Testis (tissue), 3 donors: Measurements from ENCODE around the gene RNF183. TPM values are rescaled to one million over a fixed set of nuclear protein-coding genes. Genes with fewer than 3 reads are reported as not detected.

Source experiments
- DNase-seq: peaks from one replicate; pipeline ENCODE4 v3.0.0-alpha.2; 2019
- H3K27ac ChIP-seq, 2 donors: fragments of 200-600 bp; sonication (generic); one replicate each; pipeline ENCODE4 v1.5.1; 2019
- H3K27me3 ChIP-seq: fragments of 200-600 bp; sonication (generic); one replicate; pipeline ENCODE4 v1.5.1; 2019
- H3K36me3 ChIP-seq: fragments of 200-600 bp; sonication (generic); one replicate; pipeline ENCODE4 v1.5.1; 2017; ENCODE audit warnings: low read depth; ENCODE audit errors: missing control alignments
- H3K4me1 ChIP-seq: fragments of 200-600 bp; sonication (generic); one replicate; pipeline ENCODE4 v1.5.1; 2019
- H3K4me3 ChIP-seq, 2 donors: fragments of 200-600 bp; sonication (generic); one replicate each; pipeline ENCODE4 v1.5.1; 2017 to 2019
- H3K9me3 ChIP-seq: fragments of 200-600 bp; sonication (generic); one replicate; pipeline ENCODE4 v1.5.1; 2017
- CTCF ChIP-seq, 3 experiments: fragments of 450-650 bp in 2 of 3; fragments of 200-600 bp in 1 of 3; sonication (generic) in 1 of 3; IDR thresholded peaks; one replicate each; pipeline ENCODE4 v1.5.1; 2016 to 2019; ENCODE audit warnings: antibody characterized with exemption in 3 of 3, mild to moderate bottlenecking in 2 of 3, moderate library complexity in 1 of 3
- POLR2A ChIP-seq: fragments of 450-650 bp; IDR thresholded peaks from one replicate; pipeline ENCODE4 v1.6.1; 2017; ENCODE audit warnings: antibody characterized with exemption, mild to moderate bottlenecking, moderate library complexity
- WGBS, 2 donors: methylation state at CpG; one replicate each; pipeline ENCODE4 v1.1.5; 2018; 5-methylcytosine and 5-hydroxymethylcytosine counted together
- intact Hi-C: fragments of 100-400 bp; cut with DNase I; formaldehyde crosslinking; loops from one replicate; pipeline ENCODE4 v1.15.1; 2023; ENCODE audit warnings: low total_unique reads
- polyA plus RNA-seq: library from polyadenylated mRNA; stranded (reverse); fragments of 350-450 nt; fragmentation: Illumina TruSeq; extraction: RNeasy Lipid Tissue Mini Kit (QIAGEN cat#74804); gene quantifications from one replicate; pipeline ENCODE4 v1.2.3, GENCODE V29; 2014; ENCODE audit warnings: low read depth, low replicate concordance; ENCODE audit not compliant: insufficient read depth
- total RNA-seq, 2 donors: library from RNA; depleted of rRNA; stranded (reverse); fragments of >200 nt; gene quantifications; one replicate each; pipeline ENCODE4 v1.2.3, GENCODE V29; 2016

RNF183 gene
- total and polyA plus RNA-seq, 3 donors from 2014 or later: 1.7 to 7.5 (median 1.9) TPM

GRCh38 chr9:113340011-113340699 lies 37.0 kb upstream of the RNF183 start, which contains the start of gene WDR31:
TSS of gene WDR31 (minus strand) at chr9:113340275. CDS start at chr9:113332022, 8,253 bp downstream.
- WGBS, 2 donors: 0% methylated on average over 9 to 46 of the region's 46 CpGs
- H3K27me3 ChIP-seq: no peaks in the 10 kb centered on the region
- intact Hi-C loops: no loop called here

GRCh38 chr9:113337714-113338113 lies 34.5 kb upstream of the RNF183 start:
- intact Hi-C loops: no loop called here
- H3K4me3 ChIP-seq: no peak overlapping the region
- no peak for DNase-seq
- H3K9me3 ChIP-seq: no peaks in the 10 kb centered on the region
- peaks cover 8% of the 10 kb centered on the region for H3K4me1 ChIP-seq
- TF ChIP-seq CTCF (IDR thresholded peaks at IDR 0.05): no peak
- H3K27me3 ChIP-seq: no peaks in the 10 kb centered on the region
- H3K36me3 ChIP-seq: no peaks in the 10 kb centered on the region
- WGBS, 2 donors: 98 to 100% methylated on average over 2 of the region's 2 CpGs
- H3K27ac ChIP-seq: no peak overlapping the region

More at GRCh38 chr9:113340011-113340699, 37.0 kb upstream of the RNF183 start, which contains the start of gene WDR31:
- peak; percentile 89 for DNase-seq
- Histone ChIP-seq H3K36me3 (no peaks in the 10 kb centered on the region), H3K27ac (peak within 1 kb of the TSS; percentile 80 to 86), H3K4me1 (peaks cover 15% of the 10 kb centered on the region), H3K4me3 (peak within 1 kb of the TSS; percentile 89 to 95), H3K9me3 (no peaks in the 10 kb centered on the region)
- no peak for TF ChIP-seq POLR2A
- no peak for TF ChIP-seq CTCF (IDR thresholded peaks at IDR 0.05)

DNA sequence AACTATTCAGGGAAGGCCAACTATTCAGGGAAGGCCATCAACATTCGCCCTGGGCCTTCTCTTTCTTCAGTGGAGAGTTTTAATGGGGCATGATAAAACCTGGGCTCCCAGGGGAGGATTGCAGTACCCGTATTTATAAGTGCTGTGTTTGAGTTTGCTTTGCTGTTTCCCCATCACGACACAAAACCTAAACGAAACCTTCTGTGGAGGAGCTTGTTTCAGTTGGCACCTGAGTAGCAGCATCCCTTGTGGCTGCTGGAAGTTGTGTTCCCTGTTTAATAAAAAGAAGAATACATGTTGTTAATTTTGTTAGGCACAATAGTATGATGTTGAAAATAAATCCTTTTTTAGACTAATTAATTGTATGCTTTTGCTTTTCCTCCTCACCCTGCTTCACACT lies 28.6 kb upstream of the RNF183 start:
- Histone ChIP-seq H3K4me3 (no peak overlapping the region), H3K4me1 (no peaks in the 10 kb centered on the region), H3K36me3 (no peaks in the 10 kb centered on the region), H3K27ac (no peak overlapping the region), H3K9me3 (no peaks in the 10 kb centered on the region), H3K27me3 (no peaks in the 10 kb centered on the region)
- intact Hi-C loops: no loop called here
- WGBS, 2 donors: 70 to 76% methylated on average over 4 of the region's 4 CpGs
- DNase-seq: no peak
- TF ChIP-seq POLR2A: no peak
- no peak for TF ChIP-seq CTCF (IDR thresholded peaks at IDR 0.05)

- Histone ChIP-seq H3K36me3 (no peaks in the 10 kb centered on the region), H3K4me3 (no peak overlapping the region), H3K9me3 (no peaks in the 10 kb centered on the region), H3K4me1 (no peaks in the 10 kb centered on the region), H3K27ac (no peak overlapping the region), H3K27me3 (no peaks in the 10 kb centered on the region)
- 51 to 68% methylated on average over 3 of the region's 3 CpGs for WGBS, 2 donors
- intact Hi-C loops: no loop called here
- no peak for DNase-seq
- no peak for TF ChIP-seq CTCF (IDR thresholded peaks at IDR 0.05)
These were observed 25.0 kb upstream of the RNF183 start for GRCh38 chr9:113328045-113328782.
